ENCODE measurements around the gene KIAA1755. TPM values are rescaled to one million over a fixed set of nuclear protein-coding genes. Genes with fewer than 3 reads are reported as not detected.

Gene KIAA1755
- total RNA-seq, 1 donor from 2014 or later, result not detected

GRCh38 chr20:38238829-38239228 is 21.7 kb downstream of the KIAA1755 start:
- no peak overlapping the region for H3K4me3 Mint-ChIP-seq
- no peaks in the 10 kb centered on the region for H3K4me1 Mint-ChIP-seq
- no peak for TF ChIP-seq CTCF (IDR thresholded peaks at IDR 0.05)
- peaks cover 7% of the 10 kb centered on the region for H3K27me3 Mint-ChIP-seq
- no peak overlapping the region for H3K27ac Mint-ChIP-seq
- ATAC-seq (ENCODE audit: low read depth) (no peak), DNase-seq (no peak)
- ChIA-PET POLR2A (no interaction called here), CTCF (no interaction called here)
- peaks cover 14% of the 10 kb centered on the region for H3K9me3 Mint-ChIP-seq
- H3K36me3 Mint-ChIP-seq (ENCODE audit: low read depth), result peaks cover 2% of the 10 kb centered on the region
- intact Hi-C loops (cut with micrococcal nuclease), result no loop called here

- no peak for TF ChIP-seq CTCF (IDR thresholded peaks at IDR 0.05)
- H3K27ac Mint-ChIP-seq, result no peak overlapping the region
- H3K4me1 Mint-ChIP-seq, result no peaks in the 10 kb centered on the region
- H3K36me3 Mint-ChIP-seq (ENCODE audit: low read depth), result no peaks in the 10 kb centered on the region
- intact Hi-C loops (cut with micrococcal nuclease), result no loop called here
- H3K27me3 Mint-ChIP-seq, result peaks cover 9% of the 10 kb centered on the region
- ChIA-PET POLR2A (no interaction called here), CTCF (no interaction called here)
- ATAC-seq (ENCODE audit: low read depth) (no peak), DNase-seq (no peak)
- no peak overlapping the region for H3K4me3 Mint-ChIP-seq
- peaks cover 5% of the 10 kb centered on the region for H3K9me3 Mint-ChIP-seq
Measured at GRCh38 chr20:38237381-38237780, 23.2 kb downstream of the KIAA1755 start.

- Mint-ChIP-seq H3K4me3 (no peak overlapping the region), H3K27ac (no peak overlapping the region), H3K9me3 (no peaks in the 10 kb centered on the region), H3K4me1 (no peaks in the 10 kb centered on the region), H3K36me3 (ENCODE audit: low read depth) (no peaks in the 10 kb centered on the region), H3K27me3 (peaks cover 8% of the 10 kb centered on the region)
- ChIA-PET CTCF (interaction anchor here (2.5 kb wide), 1 partner anchor 10 kb away, joined by 13 read pairs; no protein-coding TSS in a partner anchor), POLR2A (no interaction called here)
- intact Hi-C loops (cut with micrococcal nuclease), result no loop called here
- no peak for TF ChIP-seq CTCF (IDR thresholded peaks at IDR 0.05)
- ATAC-seq (ENCODE audit: low read depth) (no peak), DNase-seq (no peak)
Measured at GRCh38 chr20:38231531-38232121, 28.9 kb downstream of the KIAA1755 start.

GRCh38 chr20:38230957-38231526 is 29.5 kb downstream of the KIAA1755 start:
- no peak overlapping the region for H3K4me3 Mint-ChIP-seq
- no peak for ATAC-seq (ENCODE audit: low read depth)
- CTCF ChIA-PET, result interaction anchor here (2.5 kb wide), 1 partner anchor 10 kb away, joined by 13 read pairs; no protein-coding TSS in a partner anchor
- H3K27me3 Mint-ChIP-seq, result peaks cover 8% of the 10 kb centered on the region
- TF ChIP-seq CTCF (IDR thresholded peaks at IDR 0.05), result no peak
- intact Hi-C loops (cut with micrococcal nuclease), result no loop called here
- no peaks in the 10 kb centered on the region for H3K9me3 Mint-ChIP-seq
- no peaks in the 10 kb centered on the region for H3K36me3 Mint-ChIP-seq (ENCODE audit: low read depth)
- no peak for DNase-seq
- POLR2A ChIA-PET, result no interaction called here
- H3K4me1 Mint-ChIP-seq, result no peaks in the 10 kb centered on the region
- H3K27ac Mint-ChIP-seq, result no peak overlapping the region

- no peak for DNase-seq
- intact Hi-C loops (cut with micrococcal nuclease), result no loop called here
- Mint-ChIP-seq H3K36me3 (ENCODE audit: low read depth) (no peaks in the 10 kb centered on the region), H3K4me3 (no peak overlapping the region), H3K9me3 (no peaks in the 10 kb centered on the region), H3K4me1 (no peaks in the 10 kb centered on the region), H3K27me3 (peaks cover 8% of the 10 kb centered on the region), H3K27ac (no peak overlapping the region)
- CTCF ChIA-PET, result interaction anchor here (2.5 kb wide), 1 partner anchor 9 kb away, joined by 13 read pairs; no protein-coding TSS in a partner anchor
- no peak for TF ChIP-seq CTCF (IDR thresholded peaks at IDR 0.05)
- POLR2A ChIA-PET, result no interaction called here
- no peak for ATAC-seq (ENCODE audit: low read depth)
Measured at GRCh38 chr20:38230253-38230551, 30.3 kb downstream of the KIAA1755 start.

All from activated B cell treated with CpG ODN at 0.5 μM for 24 hours (primary cell).